Activated CD4-positive, alpha-beta memory T cell treated with anti-CD3 and anti-CD28 coated beads for 36 hours (primary cell): ENCODE results near the gene MRPS23. TPM values are rescaled to one million over a fixed set of nuclear protein-coding genes. Genes with fewer than 3 reads are reported as not detected.

ENCODE experiments used
- CTCF ChIA-PET: fragments of 350-600 bp; sonication (Branson Sonifier 250); formaldehyde crosslinking; loops from one replicate; lab custom pipeline; 2021; ENCODE audit warnings: antibody characterized with exemption, inconsistent platforms; lab: Charles Lee
- POLR2A ChIA-PET: fragments of 350-600 bp; sonication (Branson Sonifier 250); formaldehyde crosslinking; loops from one replicate; lab custom pipeline; 2021; ENCODE audit warnings: antibody characterized with exemption; lab: Charles Lee
- DNase-seq: peaks from one replicate; pipeline ENCODE4 v3.0.0-alpha.2; 2020
- H3K27ac Mint-ChIP-seq: one replicate; pipeline ENCODE4 v1.8.0; 2021; ENCODE audit warnings: mixed read lengths
- H3K27me3 Mint-ChIP-seq: one replicate; pipeline ENCODE4 v1.8.0; 2021; ENCODE audit warnings: mixed read lengths
- H3K36me3 Mint-ChIP-seq: one replicate; pipeline ENCODE4 v1.8.0; 2021; ENCODE audit warnings: mixed read lengths
- H3K4me1 Mint-ChIP-seq: one replicate; pipeline ENCODE4 v1.8.0; 2021; ENCODE audit warnings: low read depth, mixed read lengths
- H3K4me3 Mint-ChIP-seq: one replicate; pipeline ENCODE4 v1.8.0; 2021; ENCODE audit warnings: mild to moderate bottlenecking, mixed read lengths
- H3K9me3 Mint-ChIP-seq: one replicate; pipeline ENCODE4 v1.8.0; 2021; ENCODE audit warnings: mixed read lengths
- intact Hi-C: fragments of 100-400 bp; cut with micrococcal nuclease; formaldehyde crosslinking; loops from one replicate; pipeline ENCODE4 v1.15.1; 2023
- total RNA-seq, 2 experiments: library from RNA; stranded (reverse); gene quantifications; one replicate each; pipeline ENCODE4 v1.2.3, GENCODE V29; 2021

Gene MRPS23
- total RNA-seq, 2 experiments from 2014 or later: 58.2 to 64.1 TPM

DNA sequence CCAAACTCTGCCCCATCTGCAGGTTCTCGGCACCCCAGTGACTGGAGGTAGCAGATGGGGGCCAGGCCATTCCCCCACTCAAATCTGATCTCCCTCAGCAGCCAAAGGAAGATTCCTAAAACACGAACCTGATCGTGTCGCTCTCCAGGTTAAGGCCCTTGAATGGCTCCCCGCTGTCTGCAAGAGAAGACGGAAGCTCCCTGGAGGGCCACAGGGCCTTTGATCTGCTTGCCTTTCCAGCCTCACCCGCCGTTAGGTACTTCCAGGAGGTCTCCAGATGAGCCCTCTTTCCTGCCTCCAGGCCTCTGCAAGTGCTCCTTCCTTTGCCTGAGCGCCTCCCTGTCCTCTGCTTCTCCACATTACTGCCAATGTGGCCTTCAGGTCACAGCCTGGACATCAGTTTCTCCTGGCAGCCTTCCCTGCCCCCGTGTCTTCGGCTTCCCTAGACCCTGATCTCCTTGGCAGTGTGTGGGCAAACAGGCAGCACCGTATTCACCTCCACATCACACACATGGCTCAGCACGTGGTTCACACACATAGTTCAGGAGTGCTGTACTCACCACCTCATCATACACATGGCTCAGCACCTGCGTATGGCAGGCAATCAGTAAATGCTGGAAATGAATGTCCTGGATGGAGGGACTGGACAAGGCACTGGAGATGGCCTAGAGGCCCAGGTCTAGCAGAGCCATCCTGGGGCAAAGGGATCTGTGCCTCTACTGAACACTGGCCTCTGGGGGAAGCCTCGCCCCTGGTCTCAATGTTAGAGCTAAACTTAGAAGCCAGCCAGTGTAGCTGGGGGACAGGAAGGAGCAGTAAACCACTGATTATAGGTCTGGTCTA lies 26.4 kb upstream of the MRPS23 start:
- Mint-ChIP-seq H3K4me1 (peaks cover 37% of the 10 kb centered on the region), H3K27me3 (peaks cover 26% of the 10 kb centered on the region), H3K36me3 (no peaks in the 10 kb centered on the region), H3K27ac (no peak overlapping the region), H3K4me3 (no peak overlapping the region), H3K9me3 (no peaks in the 10 kb centered on the region)
- DNase-seq: no peak
- POLR2A ChIA-PET: no interaction called here
- intact Hi-C loops: no loop called here
- CTCF ChIA-PET: interaction anchor here (1.0 to 1.8 kb wide), 2 partner anchors 119 to 123 kb away, joined by 3 to 6 read pairs; no protein-coding TSS in a partner anchor

DNA sequence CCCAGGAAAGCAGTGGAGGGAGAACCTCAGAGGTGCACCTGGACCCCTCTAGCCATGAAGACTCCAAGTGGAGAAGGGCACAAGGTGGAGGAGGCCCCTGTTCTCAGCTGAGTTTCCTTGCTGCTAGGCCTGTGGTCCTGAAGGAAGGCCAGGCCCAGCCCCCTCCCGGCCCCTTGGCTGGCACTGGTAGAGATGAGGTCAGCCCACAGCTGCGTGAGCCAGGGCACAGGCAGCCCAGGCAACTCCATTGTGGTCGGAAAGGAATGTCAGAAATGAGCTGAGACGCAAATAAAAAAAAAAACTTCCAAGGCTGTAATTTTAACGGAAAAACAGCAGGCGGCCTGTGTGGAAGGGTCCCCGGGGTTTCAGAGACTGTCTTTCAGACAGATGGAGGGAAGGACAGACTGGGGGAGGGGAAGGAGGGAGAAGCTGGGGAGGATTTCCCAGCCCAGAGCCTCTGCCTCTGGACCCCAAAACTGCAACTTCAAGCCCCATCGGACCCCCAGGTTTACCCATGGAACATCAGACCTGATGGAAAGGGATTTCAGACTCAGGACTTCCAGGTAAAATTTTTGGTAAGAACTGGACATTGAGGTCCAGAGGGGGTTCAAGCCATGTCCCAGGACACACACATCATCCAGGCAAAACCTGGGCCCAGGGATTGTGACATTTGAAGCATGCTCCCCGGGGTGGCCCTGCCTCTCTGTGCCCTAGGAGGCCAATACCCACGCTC lies 25.6 kb upstream of the MRPS23 start:
- no peaks in the 10 kb centered on the region for H3K9me3 Mint-ChIP-seq
- peaks cover 32% of the 10 kb centered on the region for H3K4me1 Mint-ChIP-seq
- no peaks in the 10 kb centered on the region for H3K36me3 Mint-ChIP-seq
- POLR2A ChIA-PET: interaction anchor here (1.3 kb wide), 2 partner anchors 25 to 123 kb away, joined by 3 read pairs; no protein-coding TSS in a partner anchor
- intact Hi-C loops: no loop called here
- CTCF ChIA-PET: interaction anchor here (0.8 to 1.8 kb wide), 5 partner anchors 16 to 124 kb away, joined by 3 to 8 read pairs (median 4); no protein-coding TSS in a partner anchor
- no peak overlapping the region for H3K4me3 Mint-ChIP-seq
- DNase-seq: no peak
- peaks cover 26% of the 10 kb centered on the region for H3K27me3 Mint-ChIP-seq
- no peak overlapping the region for H3K27ac Mint-ChIP-seq

- Mint-ChIP-seq H3K27ac (no peak overlapping the region), H3K4me3 (no peak overlapping the region), H3K9me3 (no peaks in the 10 kb centered on the region), H3K36me3 (no peaks in the 10 kb centered on the region), H3K4me1 (peaks cover 24% of the 10 kb centered on the region), H3K27me3 (peaks cover 26% of the 10 kb centered on the region)
- DNase-seq: peak; percentile 54
- intact Hi-C loops: no loop called here
- ChIA-PET POLR2A (interaction anchor here (1.3 kb wide), 2 partner anchors 24 to 124 kb away, joined by 3 read pairs; no protein-coding TSS in a partner anchor), CTCF (interaction anchor here (0.8 to 1.8 kb wide), 5 partner anchors 15 to 125 kb away, joined by 3 to 8 read pairs (median 4); no protein-coding TSS in a partner anchor)
Observed at GRCh38 chr17:57874434-57875289, 24.8 kb upstream of the MRPS23 start.

DNA sequence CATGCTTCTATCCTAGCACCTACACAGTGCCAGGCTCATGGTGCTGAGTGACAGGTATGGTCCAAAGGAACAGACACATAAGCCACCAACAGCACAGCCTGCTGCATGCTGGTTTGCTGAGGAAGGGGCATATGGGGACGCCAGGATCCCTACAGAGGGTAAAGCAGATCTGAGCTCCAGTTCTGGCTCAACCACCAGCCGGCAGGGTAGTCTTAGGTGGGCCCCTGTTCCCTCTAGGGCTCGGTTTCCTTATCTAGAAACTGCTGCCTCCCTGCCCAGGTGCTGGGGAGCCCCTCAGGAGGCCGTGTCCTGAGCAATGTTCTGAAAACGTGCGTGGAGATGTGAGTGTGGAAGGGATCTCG lies 24.2 kb upstream of the MRPS23 start:
- H3K9me3 Mint-ChIP-seq: no peaks in the 10 kb centered on the region
- H3K27ac Mint-ChIP-seq: no peak overlapping the region
- no peaks in the 10 kb centered on the region for H3K36me3 Mint-ChIP-seq
- no peak for DNase-seq
- H3K4me3 Mint-ChIP-seq: no peak overlapping the region
- ChIA-PET CTCF (interaction anchor here (1.1 to 1.8 kb wide), 3 partner anchors 18 to 121 kb away, joined by 3 to 8 read pairs (median 6); no protein-coding TSS in a partner anchor), POLR2A (interaction anchor here (1.3 kb wide), 2 partner anchors 23 to 124 kb away, joined by 3 read pairs; no protein-coding TSS in a partner anchor)
- peaks cover 18% of the 10 kb centered on the region for H3K4me1 Mint-ChIP-seq
- peaks cover 26% of the 10 kb centered on the region for H3K27me3 Mint-ChIP-seq
- intact Hi-C loops: no loop called here

DNA sequence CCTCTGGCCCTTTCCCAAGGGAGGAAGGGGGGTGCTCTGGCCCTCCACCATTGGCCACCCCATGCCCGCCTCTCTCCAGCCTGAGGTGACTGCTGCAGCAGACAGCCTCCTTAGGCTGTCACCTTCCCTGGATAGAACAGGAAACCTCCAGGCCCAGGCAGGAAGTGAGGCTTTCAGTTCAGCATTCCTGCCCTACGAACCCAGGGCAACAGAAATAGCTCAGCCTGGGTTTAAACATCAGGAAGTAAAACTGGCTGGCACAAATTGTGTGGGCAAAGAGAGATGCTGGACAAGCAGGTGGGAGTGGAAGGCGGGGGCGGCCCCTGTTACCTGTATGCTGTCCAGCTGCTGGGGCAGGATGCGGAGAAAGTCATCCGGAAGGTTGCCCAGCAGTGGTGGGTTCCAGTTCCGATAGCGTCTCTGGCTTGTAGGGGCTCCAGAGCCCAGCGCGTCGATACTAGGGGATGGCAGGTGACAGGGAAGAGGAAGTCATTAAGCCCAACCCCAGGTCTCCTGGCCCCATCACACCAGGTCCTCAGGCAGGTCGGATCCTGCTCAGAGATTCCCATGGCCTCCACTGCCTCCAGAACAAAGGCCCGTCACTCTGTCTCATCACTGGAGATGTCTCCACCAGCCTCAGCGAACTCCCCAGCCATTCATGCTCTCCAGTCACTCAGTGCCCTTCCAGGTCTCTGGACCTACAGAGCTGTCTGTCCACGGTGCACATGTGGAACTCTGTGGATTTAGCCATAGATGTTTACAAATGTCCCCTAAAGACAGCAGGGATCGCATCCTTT lies 23.6 kb upstream of the MRPS23 start:
- ChIA-PET CTCF (no interaction called here), POLR2A (interaction anchor here (1.3 kb wide), 1 partner anchor 23 kb away, joined by 3 read pairs; no protein-coding TSS in a partner anchor)
- intact Hi-C loops: no loop called here
- peaks cover 26% of the 10 kb centered on the region for H3K27me3 Mint-ChIP-seq
- H3K27ac Mint-ChIP-seq: no peak overlapping the region
- no peak for DNase-seq
- H3K4me1 Mint-ChIP-seq: peaks cover 14% of the 10 kb centered on the region
- H3K36me3 Mint-ChIP-seq: no peaks in the 10 kb centered on the region
- H3K9me3 Mint-ChIP-seq: no peaks in the 10 kb centered on the region
- H3K4me3 Mint-ChIP-seq: no peak overlapping the region

DNA sequence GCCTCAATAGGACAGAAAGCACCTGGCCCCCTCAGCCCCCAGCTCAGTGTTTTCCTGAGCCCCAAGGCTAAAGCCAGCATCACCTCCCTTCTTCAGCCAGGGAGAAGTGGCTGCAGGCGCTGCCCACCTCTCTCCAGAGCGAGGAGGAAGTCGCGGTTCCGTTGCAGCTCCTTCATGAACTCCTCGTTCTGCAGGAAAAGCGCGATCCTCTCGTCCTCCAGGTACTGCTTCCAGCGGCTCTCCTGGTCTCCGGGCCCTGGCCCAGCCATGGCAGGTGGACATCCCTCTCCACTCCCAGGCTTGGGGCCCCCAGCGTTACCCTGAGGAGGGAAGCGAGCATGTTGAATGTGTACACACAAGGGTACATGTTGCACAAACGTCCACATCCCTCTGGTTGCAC lies 22.7 kb upstream of the MRPS23 start:
- Mint-ChIP-seq H3K27me3 (peaks cover 23% of the 10 kb centered on the region), H3K4me3 (no peak overlapping the region), H3K9me3 (no peaks in the 10 kb centered on the region), H3K36me3 (no peaks in the 10 kb centered on the region), H3K27ac (no peak overlapping the region), H3K4me1 (peaks cover 13% of the 10 kb centered on the region)
- no peak for DNase-seq
- ChIA-PET POLR2A (no interaction called here), CTCF (interaction anchor here (1.1 kb wide), 1 partner anchor 13 kb away, joined by 5 read pairs; no protein-coding TSS in a partner anchor)
- intact Hi-C loops: no loop called here

DNA sequence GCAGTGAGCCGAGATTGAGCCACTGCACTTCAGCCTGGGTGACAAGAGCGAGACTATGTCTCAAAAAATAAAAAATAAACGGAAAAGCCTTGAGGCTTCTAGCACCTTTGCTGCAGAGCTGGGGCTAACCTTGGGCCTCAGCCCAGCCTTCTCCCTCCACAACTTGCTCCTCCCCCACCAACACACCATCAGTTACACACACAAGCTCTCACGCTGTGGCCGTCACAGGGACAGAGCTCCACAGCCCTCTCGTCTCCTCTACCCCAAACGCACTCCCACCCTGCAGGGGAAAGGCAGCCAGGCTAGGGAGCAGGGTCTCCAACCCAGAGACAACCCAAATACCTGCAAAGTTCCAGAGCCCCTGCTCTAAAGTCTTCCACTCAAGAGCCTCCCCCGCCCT lies 22.0 kb upstream of the MRPS23 start:
- Mint-ChIP-seq H3K9me3 (no peaks in the 10 kb centered on the region), H3K4me1 (peaks cover 14% of the 10 kb centered on the region), H3K4me3 (no peak overlapping the region), H3K27ac (no peak overlapping the region), H3K27me3 (peaks cover 23% of the 10 kb centered on the region), H3K36me3 (no peaks in the 10 kb centered on the region)
- ChIA-PET CTCF (interaction anchor here (1.1 kb wide), 1 partner anchor 12 kb away, joined by 5 read pairs; no protein-coding TSS in a partner anchor), POLR2A (no interaction called here)
- DNase-seq: no peak
- intact Hi-C loops: no loop called here

- POLR2A ChIA-PET: no interaction called here
Observed at GRCh38 chr17:57871155-57871554, 21.3 kb upstream of the MRPS23 start.

DNA sequence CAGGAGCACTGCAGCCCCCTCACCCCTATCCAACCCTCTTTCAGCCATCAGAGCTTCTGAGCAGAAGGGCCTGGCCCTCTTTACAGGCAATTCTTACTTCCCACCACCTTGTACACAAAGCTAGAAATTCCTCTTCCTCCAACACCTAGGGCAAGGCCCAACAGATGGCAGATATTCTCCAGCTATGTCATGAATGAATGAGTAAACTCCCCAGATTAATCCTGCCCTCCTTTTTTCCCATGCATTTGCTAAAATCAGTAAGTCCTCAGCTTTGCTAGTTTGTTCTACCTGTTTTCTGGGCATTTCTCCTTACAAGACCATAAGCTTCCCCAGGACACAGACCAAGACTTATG lies 20.4 kb upstream of the MRPS23 start:
- POLR2A ChIA-PET: interaction anchor here (1.3 kb wide), 1 partner anchor 11 kb away, joined by 8 read pairs; no protein-coding TSS in a partner anchor
- CTCF ChIA-PET: interaction anchor here (0.8 to 2.7 kb wide), 5 partner anchors 9 to 129 kb away, joined by 3 to 12 read pairs (median 4); no protein-coding TSS in a partner anchor

More at GRCh38 chr17:57871155-57871554, 21.3 kb upstream of the MRPS23 start:
- Mint-ChIP-seq H3K27me3 (peaks cover 22% of the 10 kb centered on the region), H3K4me3 (no peak overlapping the region), H3K4me1 (peaks cover 14% of the 10 kb centered on the region), H3K27ac (no peak overlapping the region), H3K9me3 (no peaks in the 10 kb centered on the region), H3K36me3 (no peaks in the 10 kb centered on the region)
- DNase-seq: no peak
- intact Hi-C loops: no loop called here
- CTCF ChIA-PET: interaction anchor here (0.8 to 2.7 kb wide), 2 partner anchors 11 to 12 kb away, joined by 3 to 12 read pairs; no protein-coding TSS in a partner anchor

DNA sequence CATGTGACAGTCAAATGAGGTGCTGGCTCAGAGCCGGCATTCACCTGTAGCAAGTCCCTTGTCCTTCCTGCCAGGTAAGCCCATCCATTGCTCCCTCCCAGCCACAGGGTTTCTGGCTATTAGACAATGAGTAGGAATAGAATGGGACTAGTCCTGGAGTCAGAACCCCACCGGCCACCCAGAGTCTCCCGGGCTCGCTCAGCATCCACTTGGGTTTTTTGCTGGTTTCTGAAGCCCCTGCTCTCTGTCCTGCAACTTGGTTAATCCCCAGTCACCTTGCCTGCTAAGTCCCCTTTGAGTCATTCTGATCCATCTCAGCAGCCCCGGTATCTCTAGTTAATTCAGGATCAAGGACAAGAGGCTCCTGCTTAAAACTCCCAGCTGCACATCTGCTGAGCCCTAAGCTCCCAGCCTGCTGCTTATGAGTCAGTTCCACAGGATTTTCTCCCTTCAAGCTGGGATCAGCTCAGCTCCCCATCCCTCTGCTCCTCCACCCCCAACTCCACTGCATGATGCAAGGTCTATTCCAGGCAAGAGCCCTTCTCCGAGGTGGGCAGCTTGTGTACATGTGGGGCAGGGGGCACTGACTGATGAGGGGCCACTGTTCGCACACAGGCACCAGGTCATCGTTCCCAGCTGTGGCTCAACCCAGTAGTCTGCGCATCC lies 19.9 kb upstream of the MRPS23 start:
- Mint-ChIP-seq H3K27me3 (peaks cover 18% of the 10 kb centered on the region), H3K4me1 (peaks cover 13% of the 10 kb centered on the region), H3K36me3 (no peaks in the 10 kb centered on the region), H3K9me3 (no peaks in the 10 kb centered on the region), H3K4me3 (no peak overlapping the region), H3K27ac (no peak overlapping the region)
- intact Hi-C loops: no loop called here
- ChIA-PET CTCF (interaction anchor here (0.8 to 2.7 kb wide), 6 partner anchors 8 to 130 kb away, joined by 3 to 12 read pairs (median 4); no protein-coding TSS in a partner anchor), POLR2A (interaction anchor here (1.3 kb wide), 1 partner anchor 10 kb away, joined by 8 read pairs; no protein-coding TSS in a partner anchor)
- no peak for DNase-seq

More for the DNA sequence above, 20.4 kb upstream of the MRPS23 start:
- Mint-ChIP-seq H3K9me3 (no peaks in the 10 kb centered on the region), H3K27me3 (peaks cover 18% of the 10 kb centered on the region), H3K36me3 (no peaks in the 10 kb centered on the region), H3K4me1 (peaks cover 14% of the 10 kb centered on the region), H3K27ac (no peak overlapping the region), H3K4me3 (no peak overlapping the region)
- no peak for DNase-seq
- intact Hi-C loops: no loop called here
